ENCODE measurements around the gene ADAMTS8.

DNA sequence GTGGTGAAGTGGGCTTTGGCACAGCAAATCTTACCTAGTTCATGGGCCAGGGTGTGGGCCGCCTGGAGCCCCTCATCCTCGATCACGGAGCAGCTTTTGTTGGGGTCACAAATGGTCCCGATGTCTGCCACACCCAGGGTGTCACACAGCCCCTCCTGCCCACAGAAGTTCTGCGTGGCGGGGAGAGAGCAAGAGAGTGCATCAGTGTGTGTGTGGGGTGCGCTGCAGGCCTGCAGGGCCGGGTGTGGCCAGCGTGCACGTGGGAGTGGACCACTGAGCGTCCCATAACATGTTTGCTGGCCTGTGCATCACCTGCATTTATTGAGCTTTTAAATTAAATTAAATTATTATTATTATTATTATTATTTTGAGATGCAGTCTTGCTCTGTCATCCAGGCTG, 11.5 kb downstream of the ADAMTS8 start:
- TF ChIP-seq EZH2phosphoT487 (IDR thresholded peaks at IDR 0.05; ENCODE audit: low read depth) = no peak
- TF ChIP-seq, protein P1, sequence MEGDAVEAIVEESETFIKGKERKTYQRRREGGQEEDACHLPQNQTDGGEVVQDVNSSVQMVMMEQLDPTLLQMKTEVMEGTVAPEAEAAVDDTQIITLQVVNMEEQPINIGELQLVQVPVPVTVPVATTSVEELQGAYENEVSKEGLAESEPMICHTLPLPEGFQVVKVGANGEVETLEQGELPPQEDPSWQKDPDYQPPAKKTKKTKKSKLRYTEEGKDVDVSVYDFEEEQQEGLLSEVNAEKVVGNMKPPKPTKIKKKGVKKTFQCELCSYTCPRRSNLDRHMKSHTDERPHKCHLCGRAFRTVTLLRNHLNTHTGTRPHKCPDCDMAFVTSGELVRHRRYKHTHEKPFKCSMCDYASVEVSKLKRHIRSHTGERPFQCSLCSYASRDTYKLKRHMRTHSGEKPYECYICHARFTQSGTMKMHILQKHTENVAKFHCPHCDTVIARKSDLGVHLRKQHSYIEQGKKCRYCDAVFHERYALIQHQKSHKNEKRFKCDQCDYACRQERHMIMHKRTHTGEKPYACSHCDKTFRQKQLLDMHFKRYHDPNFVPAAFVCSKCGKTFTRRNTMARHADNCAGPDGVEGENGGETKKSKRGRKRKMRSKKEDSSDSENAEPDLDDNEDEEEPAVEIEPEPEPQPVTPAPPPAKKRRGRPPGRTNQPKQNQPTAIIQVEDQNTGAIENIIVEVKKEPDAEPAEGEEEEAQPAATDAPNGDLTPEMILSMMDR (IDR thresholded peaks at IDR 0.05; ENCODE audit: low read depth, low read length) = no peak

Data from OCI-LY3 (cell line).